Activated B cell treated with CpG ODN at 0.5 μM for 24 hours (primary cell): ENCODE data around the gene ZFR2. TPM values are rescaled to one million over a fixed set of nuclear protein-coding genes. Genes with fewer than 3 reads are reported as not detected.
"Not testable (repeated sequence)": the region's sequence is repeated elsewhere in the genome, so short reads cannot be mapped to it uniquely, and the experiment has no call there.

Source experiments
- ATAC-seq: fragments of 200-7000 bp; cut with Tn5 transposase; one replicate; pipeline ENCODE4 v1.10.0; 2021; ENCODE audit warnings: low read depth, mild to moderate bottlenecking, moderate library complexity
- CTCF ChIA-PET: fragments of 350-600 bp; sonication (Branson Sonifier 250); formaldehyde crosslinking; loops from one replicate; lab custom pipeline; 2021; ENCODE audit warnings: antibody characterized with exemption; lab: Charles Lee
- POLR2A ChIA-PET: fragments of 350-600 bp; sonication (Branson Sonifier 250); formaldehyde crosslinking; loops from one replicate; lab custom pipeline; 2021; ENCODE audit warnings: antibody characterized with exemption; lab: Charles Lee
- DNase-seq: peaks from one replicate; pipeline ENCODE4 v3.0.0; 2022
- H3K27ac Mint-ChIP-seq: one replicate; pipeline ENCODE4 v1.8.0; 2020; ENCODE audit warnings: mixed read lengths
- H3K27me3 Mint-ChIP-seq: one replicate; pipeline ENCODE4 v1.8.0; 2021; ENCODE audit warnings: mixed read lengths
- H3K36me3 Mint-ChIP-seq: one replicate; pipeline ENCODE4 v1.8.0; 2021; ENCODE audit warnings: low read depth, mixed read lengths
- H3K4me1 Mint-ChIP-seq: one replicate; pipeline ENCODE4 v1.8.0; 2021; ENCODE audit warnings: mixed read lengths
- H3K4me3 Mint-ChIP-seq: one replicate; pipeline ENCODE4 v1.8.0; 2020; ENCODE audit warnings: mild to moderate bottlenecking, mixed read lengths
- H3K9me3 Mint-ChIP-seq: one replicate; pipeline ENCODE4 v1.8.0; 2020; ENCODE audit warnings: mixed read lengths
- CTCF ChIP-seq: fragments of 200-600 bp; IDR thresholded peaks from one replicate; pipeline ENCODE4 v1.8.0; 2022; ENCODE audit warnings: antibody characterized with exemption, mild to moderate bottlenecking
- intact Hi-C: fragments of 100-400 bp; cut with micrococcal nuclease; formaldehyde crosslinking; loops from one replicate; pipeline ENCODE4 v1.15.1; 2024
- total RNA-seq: library from RNA; stranded (reverse); gene quantifications from 2 replicates; pipeline ENCODE4 v1.2.3, GENCODE V29; 2022

The ZFR2 gene
- total RNA-seq, 1 donor from 2014 or later: 0.31 TPM

- intact Hi-C loops: no loop called here
- H3K9me3 Mint-ChIP-seq: no peaks in the 10 kb centered on the region
- H3K4me3 Mint-ChIP-seq: no peak overlapping the region
- ChIA-PET POLR2A (no interaction called here), CTCF (no interaction called here)
- no peak for TF ChIP-seq CTCF
- peaks cover 26% of the 10 kb centered on the region for H3K27me3 Mint-ChIP-seq
- ATAC-seq: no peak
- peaks cover 13% of the 10 kb centered on the region for H3K4me1 Mint-ChIP-seq
- H3K27ac Mint-ChIP-seq: no peak overlapping the region
- no peak for DNase-seq
- no peaks in the 10 kb centered on the region for H3K36me3 Mint-ChIP-seq
These were observed 13.2 kb upstream of the ZFR2 start for GRCh38 chr19:3882041-3882384.

- ATAC-seq (no peak), DNase-seq (no peak)
- Mint-ChIP-seq H3K27me3 (peaks cover 26% of the 10 kb centered on the region), H3K4me1 (peaks cover 13% of the 10 kb centered on the region), H3K4me3 (no peak overlapping the region), H3K27ac (no peak overlapping the region), H3K9me3 (no peaks in the 10 kb centered on the region), H3K36me3 (no peaks in the 10 kb centered on the region)
- intact Hi-C loops: no loop called here
- CTCF ChIA-PET: no interaction called here
- POLR2A ChIA-PET: no interaction called here
- TF ChIP-seq CTCF: no peak
These were observed 12.6 kb upstream of the ZFR2 start for GRCh38 chr19:3881272-3882040.

- DNase-seq (no peak), ATAC-seq (no peak)
- ChIA-PET POLR2A (no interaction called here), CTCF (no interaction called here)
- TF ChIP-seq CTCF: no peak
- Mint-ChIP-seq H3K4me3 (no peak within 1 kb of the TSS), H3K36me3 (no peaks in the 10 kb centered on the region), H3K9me3 (no peaks in the 10 kb centered on the region), H3K27me3 (peaks cover 26% of the 10 kb centered on the region), H3K27ac (no peak within 1 kb of the TSS), H3K4me1 (peaks cover 13% of the 10 kb centered on the region)
- intact Hi-C loops: no loop called here
These were observed 11.8 kb upstream of the ZFR2 start, which contains the start of gene ATCAY for GRCh38 chr19:3880471-3881271. ATCAY (plus strand) TSS chr19:3880685; CDS start chr19:3885768, 5,083 bp downstream.

GRCh38 chr19:3879656-3880055 is 10.8 kb upstream of the ZFR2 start:
- H3K9me3 Mint-ChIP-seq: no peaks in the 10 kb centered on the region
- peaks cover 26% of the 10 kb centered on the region for H3K27me3 Mint-ChIP-seq

GRCh38 chr19:3874695-3875094 is 5.9 kb upstream of the ZFR2 start:
- DNase-seq, POLR2A ChIA-PET, intact Hi-C loops, H3K9me3 Mint-ChIP-seq, H3K36me3 Mint-ChIP-seq, ATAC-seq, H3K27ac Mint-ChIP-seq, H3K4me3 Mint-ChIP-seq, CTCF ChIA-PET, H3K4me1 Mint-ChIP-seq: not testable (repeated sequence)
- H3K27me3 Mint-ChIP-seq: peaks cover 18% of the 10 kb centered on the region

More at GRCh38 chr19:3879656-3880055, 10.8 kb upstream of the ZFR2 start:
- Mint-ChIP-seq H3K4me1 (peaks cover 13% of the 10 kb centered on the region), H3K4me3 (no peak overlapping the region), H3K36me3 (no peaks in the 10 kb centered on the region), H3K27ac (no peak overlapping the region)
- DNase-seq (no peak), ATAC-seq (no peak)
- ChIA-PET CTCF (no interaction called here), POLR2A (no interaction called here)
- intact Hi-C loops: no loop called here
- TF ChIP-seq CTCF: no peak
